Ascending aorta (tissue), 2 donors: ENCODE measurements around the gene PRMT2. TPM values are rescaled to one million over a fixed set of nuclear protein-coding genes. Genes with fewer than 3 reads are reported as not detected.
"Not testable (repeated sequence)": the region's sequence is repeated elsewhere in the genome, so short reads cannot be mapped to it uniquely, and the experiment has no call there.

ENCODE experiments used
- DNase-seq, 2 donors: peaks; one replicate each; pipeline ENCODE4 v3.0.0-alpha.2; 2019; ENCODE audit warnings: low spot score in 2 of 2
- H3K27ac ChIP-seq, 2 donors: fragments of 200-600 bp; sonication (generic); one replicate each; pipeline ENCODE4 v1.5.1; 2016 to 2017; ENCODE audit warnings: mild to moderate bottlenecking in 1 of 2
- H3K27me3 ChIP-seq: fragments of 200-600 bp; sonication (generic); one replicate; pipeline ENCODE4 v1.5.1; 2017
- H3K36me3 ChIP-seq, 2 donors: fragments of 200-600 bp; sonication (generic); one replicate each; pipeline ENCODE4 v1.5.1; 2016
- H3K4me1 ChIP-seq, 2 donors: fragments of 200-600 bp; sonication (generic); one replicate each; pipeline ENCODE4 v1.5.1; 2016 to 2017; ENCODE audit warnings: mild to moderate bottlenecking in 1 of 2
- H3K4me3 ChIP-seq, 2 donors: fragments of 200-600 bp; sonication (generic); one replicate each; pipeline ENCODE4 v1.5.1; 2016 to 2017; ENCODE audit warnings: mild to moderate bottlenecking in 1 of 2
- H3K9me3 ChIP-seq, 2 donors: fragments of 200-600 bp; sonication (generic); one replicate each; pipeline ENCODE4 v1.5.1; 2016
- CTCF ChIP-seq, 3 experiments: fragments of 200-600 bp in 2 of 3; fragments of 450-650 bp in 1 of 3; sonication (generic) in 2 of 3; IDR thresholded peaks; one replicate each; pipeline ENCODE4 v1.5.1; 2016 to 2019; ENCODE audit warnings: antibody characterized with exemption in 3 of 3, mild to moderate bottlenecking in 1 of 3, moderate library complexity in 1 of 3
- intact Hi-C: fragments of 100-400 bp; cut with DNase I; formaldehyde crosslinking; loops from one replicate; pipeline ENCODE4 v1.15.1; 2023
- total RNA-seq: library from RNA; depleted of rRNA; stranded (reverse); fragments of >200 nt; gene quantifications from one replicate; pipeline ENCODE4 v1.1.0, GENCODE V29; 2016

Gene PRMT2
- total RNA-seq, 1 donor from 2014 or later: 23.3 TPM

- no peaks in the 10 kb centered on the region for H3K36me3 ChIP-seq
- H3K9me3 ChIP-seq: peaks cover 0 to 6% of the 10 kb centered on the region in 2 donors
- peaks cover 8% of the 10 kb centered on the region in 2 donors for H3K4me1 ChIP-seq
- H3K27ac ChIP-seq: no peak overlapping the region
- DNase-seq: no peak
- H3K4me3 ChIP-seq: no peak overlapping the region
- intact Hi-C loops: no loop called here
- no peak for TF ChIP-seq CTCF (IDR thresholded peaks at IDR 0.05)
- H3K27me3 ChIP-seq: no peaks in the 10 kb centered on the region
Observed at GRCh38 chr21:46624050-46624449, 11.4 kb upstream of the PRMT2 start.

- no peak overlapping the region for H3K4me3 ChIP-seq
- no peaks in the 10 kb centered on the region for H3K36me3 ChIP-seq
- peaks cover 8% of the 10 kb centered on the region in 2 donors for H3K4me1 ChIP-seq
- DNase-seq: no peak
- TF ChIP-seq CTCF (IDR thresholded peaks at IDR 0.05): no peak
- H3K9me3 ChIP-seq: peaks cover 0 to 6% of the 10 kb centered on the region in 2 donors
- H3K27ac ChIP-seq: no peak overlapping the region
- no peaks in the 10 kb centered on the region for H3K27me3 ChIP-seq
- intact Hi-C loops: no loop called here
Observed at GRCh38 chr21:46625759-46626158, 9.7 kb upstream of the PRMT2 start.

- H3K4me3 ChIP-seq: no peak overlapping the region
- intact Hi-C loops: no loop called here
- peaks cover 8% of the 10 kb centered on the region in 2 donors for H3K4me1 ChIP-seq
- peaks cover 0 to 6% of the 10 kb centered on the region in 2 donors for H3K9me3 ChIP-seq
- DNase-seq: no peak
- no peaks in the 10 kb centered on the region for H3K27me3 ChIP-seq
- no peak for TF ChIP-seq CTCF (IDR thresholded peaks at IDR 0.05)
- H3K27ac ChIP-seq: no peak overlapping the region
- no peaks in the 10 kb centered on the region for H3K36me3 ChIP-seq
Observed at GRCh38 chr21:46626536-46626935, 8.9 kb upstream of the PRMT2 start.

- DNase-seq: no peak
- intact Hi-C loops: no loop called here
- no peak overlapping the region for H3K4me3 ChIP-seq
- no peaks in the 10 kb centered on the region for H3K36me3 ChIP-seq
- peaks cover 0 to 6% of the 10 kb centered on the region in 2 donors for H3K9me3 ChIP-seq
- no peak overlapping the region for H3K27ac ChIP-seq
- no peaks in the 10 kb centered on the region for H3K27me3 ChIP-seq
- TF ChIP-seq CTCF (IDR thresholded peaks at IDR 0.05): no peak
- H3K4me1 ChIP-seq: peaks cover 3 to 4% of the 10 kb centered on the region in 2 donors
Observed at GRCh38 chr21:46626975-46627501, 8.4 kb upstream of the PRMT2 start.

GRCh38 chr21:46627726-46628125 lies 7.7 kb upstream of the PRMT2 start:
- Histone ChIP-seq H3K36me3 (no peaks in the 10 kb centered on the region), H3K27me3 (no peaks in the 10 kb centered on the region), H3K9me3 (peaks cover 0 to 6% of the 10 kb centered on the region in 2 donors), H3K4me1 (peaks cover 2 to 4% of the 10 kb centered on the region in 2 donors), H3K27ac (no peak overlapping the region), H3K4me3 (no peak overlapping the region)
- intact Hi-C loops: no loop called here
- TF ChIP-seq CTCF (IDR thresholded peaks at IDR 0.05): no peak
- no peak for DNase-seq

GRCh38 chr21:46628868-46629267 lies 6.6 kb upstream of the PRMT2 start:
- Histone ChIP-seq H3K4me1 (no peaks in the 10 kb centered on the region), H3K4me3 (no peak overlapping the region), H3K27ac (no peak overlapping the region), H3K36me3 (no peaks in the 10 kb centered on the region), H3K27me3 (no peaks in the 10 kb centered on the region), H3K9me3 (peaks cover 0 to 6% of the 10 kb centered on the region in 2 donors)
- TF ChIP-seq CTCF (IDR thresholded peaks at IDR 0.05): no peak
- no peak for DNase-seq
- intact Hi-C loops: no loop called here

- H3K36me3 ChIP-seq, DNase-seq, H3K9me3 ChIP-seq, H3K4me3 ChIP-seq, H3K27ac ChIP-seq, intact Hi-C loops, H3K27me3 ChIP-seq, H3K4me1 ChIP-seq: not testable (repeated sequence)
Observed at GRCh38 chr21:46630915-46631314, 4.6 kb upstream of the PRMT2 start.
